ENCODE measurements around the gene TMEM132D.

- no peak for TF ChIP-seq CTCF (conservative IDR thresholded peaks at IDR 0.05; ENCODE audit: low read length)
- TF ChIP-seq EZH2phosphoT487 (IDR thresholded peaks at IDR 0.05; ENCODE audit: borderline replicate concordance, low read depth, low read length) = no peak
These were observed 830.5 kb downstream of the TMEM132D start for GRCh38 chr12:129073157-129073915.

Data from OCI-LY7 (cell line).